Lower lobe of right lung (tissue), 2 donors: Measurements from ENCODE around the gene ASCC2. TPM values are rescaled to one million over a fixed set of nuclear protein-coding genes. Genes with fewer than 3 reads are reported as not detected.
A peak's percentile ranks its signal among the peaks of the same experiment; 100 is the strongest.

Experiments used
- ATAC-seq, 2 donors: fragments of 200-7000 bp; cut with Tn5 transposase; one replicate each; pipeline ENCODE4 v1.9.1; 2020 to 2022; ENCODE audit warnings: mild to moderate bottlenecking in 2 of 2, moderate library complexity in 2 of 2
- DNase-seq: peaks from one replicate; pipeline ENCODE4 v3.0.0-alpha.2; 2020
- H3K27ac ChIP-seq: fragments of 200-600 bp; one replicate; pipeline ENCODE4 v1.8.0; 2022
- H3K27me3 ChIP-seq: fragments of 200-600 bp; one replicate; pipeline ENCODE4 v1.8.0; 2022; ENCODE audit warnings: low read depth
- H3K36me3 ChIP-seq: fragments of 200-600 bp; one replicate; pipeline ENCODE4 v1.8.0; 2022; ENCODE audit warnings: mild to moderate bottlenecking
- H3K4me1 ChIP-seq: fragments of 200-600 bp; one replicate; pipeline ENCODE4 v1.8.0; 2022
- H3K4me3 ChIP-seq: fragments of 200-600 bp; one replicate; pipeline ENCODE4 v1.8.0; 2022; ENCODE audit warnings: mild to moderate bottlenecking
- H3K9me3 ChIP-seq: fragments of 200-600 bp; one replicate; pipeline ENCODE4 v1.8.0; 2022
- intact Hi-C: fragments of 100-400 bp; cut with DNase I; formaldehyde crosslinking; loops from one replicate; pipeline ENCODE4 v1.11.0; 2022
- total RNA-seq: library from RNA; stranded (reverse); fragmentation: NEBNext Ultra II Directional; extraction: Animal tissue kit (Norgen Biotek cat#: 25700); gene quantifications from one replicate; pipeline ENCODE4 v1.2.1, GENCODE V29; 2021
- TF ChIP-seq, protein P1 (sequence below): fragments of 200-600 bp; IDR thresholded peaks from one replicate; pipeline ENCODE4 v1.8.0; 2022; ENCODE audit warnings: antibody characterized with exemption, mild to moderate bottlenecking
- donor health status: DM: no; HTN: yes; CAD: no; lungs with severe emphysema.

ASCC2 gene
- total RNA-seq, 1 donor from 2014 or later: 65.4 TPM

DNA sequence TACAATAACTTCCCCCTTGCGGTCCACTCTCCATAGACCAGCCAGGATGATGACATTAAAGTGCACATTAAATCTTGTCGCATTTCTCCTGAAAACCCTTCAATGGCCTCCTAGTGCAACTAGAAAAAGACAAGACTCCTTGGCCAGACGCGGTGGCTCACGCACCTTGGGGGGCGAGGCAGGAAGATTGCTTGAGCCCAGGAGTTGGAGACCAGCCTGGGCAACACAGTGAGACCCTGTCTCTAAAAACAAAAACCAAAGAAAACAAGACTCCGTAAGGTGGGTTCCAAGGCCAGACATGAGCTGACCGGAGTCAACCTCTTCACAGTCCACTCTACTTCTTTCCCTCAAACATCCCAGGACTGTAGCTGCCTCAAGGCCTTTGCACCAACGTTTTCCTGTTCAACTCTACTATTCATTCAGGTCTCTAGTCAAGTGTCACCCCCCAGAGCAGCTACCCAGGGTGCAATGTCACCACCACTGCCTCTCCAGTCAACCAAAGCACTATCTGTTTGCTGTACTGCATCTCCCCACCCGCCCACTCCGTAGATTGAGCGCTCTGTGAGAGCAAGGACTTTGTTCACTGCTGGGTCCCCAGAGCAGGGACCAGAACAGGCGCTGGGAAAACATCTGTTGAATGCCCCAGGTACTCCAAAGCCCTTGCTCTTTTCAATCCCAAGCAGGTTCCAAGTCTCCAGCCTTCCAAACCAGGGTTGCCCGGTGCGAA lies 72.0 kb downstream of the ASCC2 start:
- intact Hi-C loops: no loop called here
- Histone ChIP-seq H3K4me3 (peak overlapping the region; percentile 98), H3K36me3 (peaks cover 26% of the 10 kb centered on the region), H3K9me3 (no peaks in the 10 kb centered on the region), H3K27me3 (no peaks in the 10 kb centered on the region), H3K4me1 (peaks cover 39% of the 10 kb centered on the region), H3K27ac (peak overlapping the region; percentile 86)
- TF ChIP-seq, protein P1, sequence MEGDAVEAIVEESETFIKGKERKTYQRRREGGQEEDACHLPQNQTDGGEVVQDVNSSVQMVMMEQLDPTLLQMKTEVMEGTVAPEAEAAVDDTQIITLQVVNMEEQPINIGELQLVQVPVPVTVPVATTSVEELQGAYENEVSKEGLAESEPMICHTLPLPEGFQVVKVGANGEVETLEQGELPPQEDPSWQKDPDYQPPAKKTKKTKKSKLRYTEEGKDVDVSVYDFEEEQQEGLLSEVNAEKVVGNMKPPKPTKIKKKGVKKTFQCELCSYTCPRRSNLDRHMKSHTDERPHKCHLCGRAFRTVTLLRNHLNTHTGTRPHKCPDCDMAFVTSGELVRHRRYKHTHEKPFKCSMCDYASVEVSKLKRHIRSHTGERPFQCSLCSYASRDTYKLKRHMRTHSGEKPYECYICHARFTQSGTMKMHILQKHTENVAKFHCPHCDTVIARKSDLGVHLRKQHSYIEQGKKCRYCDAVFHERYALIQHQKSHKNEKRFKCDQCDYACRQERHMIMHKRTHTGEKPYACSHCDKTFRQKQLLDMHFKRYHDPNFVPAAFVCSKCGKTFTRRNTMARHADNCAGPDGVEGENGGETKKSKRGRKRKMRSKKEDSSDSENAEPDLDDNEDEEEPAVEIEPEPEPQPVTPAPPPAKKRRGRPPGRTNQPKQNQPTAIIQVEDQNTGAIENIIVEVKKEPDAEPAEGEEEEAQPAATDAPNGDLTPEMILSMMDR: no peak
- DNase-seq (no peak), ATAC-seq (peak; percentile 9 to 10)

DNA sequence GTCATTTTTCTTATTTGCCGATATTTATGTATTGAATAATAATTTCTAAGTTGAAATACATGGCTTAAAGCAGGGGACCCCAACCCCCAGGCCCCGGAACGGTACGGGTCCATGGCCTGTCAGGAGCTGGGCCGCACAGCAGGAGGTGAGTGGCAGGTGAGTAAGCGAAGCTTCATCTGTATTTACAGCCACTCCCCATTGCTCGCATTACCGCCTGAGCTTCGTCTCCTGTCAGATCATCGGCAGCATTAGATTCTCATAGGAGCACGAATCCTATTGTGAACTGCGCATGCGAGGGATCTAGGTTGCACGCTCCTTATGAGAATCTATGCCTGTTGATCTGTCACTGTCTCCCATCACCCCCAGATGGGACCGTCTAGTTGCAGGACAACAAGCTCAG lies 75.8 kb downstream of the ASCC2 start:
- Histone ChIP-seq H3K4me3 (no peak overlapping the region), H3K4me1 (peaks cover 13% of the 10 kb centered on the region), H3K36me3 (no peaks in the 10 kb centered on the region), H3K27me3 (no peaks in the 10 kb centered on the region), H3K27ac (no peak overlapping the region), H3K9me3 (no peaks in the 10 kb centered on the region)
- ATAC-seq: no peak
- no peak for DNase-seq
- intact Hi-C loops: no loop called here
- TF ChIP-seq, protein P1: no peak

DNA sequence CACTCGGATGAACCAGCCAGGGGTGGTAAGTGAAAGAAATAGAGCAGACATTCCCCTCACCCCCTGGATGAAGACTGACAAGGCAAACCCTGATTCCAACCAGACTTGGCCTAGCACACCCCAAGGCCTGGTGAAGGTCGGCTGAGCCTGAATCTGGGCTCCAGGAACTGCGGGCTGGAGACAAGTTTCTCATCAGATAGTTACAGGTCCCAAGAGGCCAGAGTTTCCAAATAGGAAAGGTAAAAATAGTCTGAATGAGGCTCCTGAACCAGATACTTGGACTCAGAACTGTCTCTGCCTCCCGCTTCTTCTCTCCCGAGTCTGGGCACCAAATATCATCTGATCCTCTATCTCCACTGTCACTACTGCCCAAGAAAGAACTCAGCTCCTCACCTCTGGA lies 79.1 kb downstream of the ASCC2 start:
- Histone ChIP-seq H3K4me1 (no peaks in the 10 kb centered on the region), H3K4me3 (no peak overlapping the region), H3K36me3 (peaks cover 3% of the 10 kb centered on the region), H3K27me3 (no peaks in the 10 kb centered on the region), H3K27ac (no peak overlapping the region), H3K9me3 (no peaks in the 10 kb centered on the region)
- TF ChIP-seq, protein P1: no peak
- intact Hi-C loops: no loop called here
- DNase-seq (no peak), ATAC-seq (no peak)

DNA sequence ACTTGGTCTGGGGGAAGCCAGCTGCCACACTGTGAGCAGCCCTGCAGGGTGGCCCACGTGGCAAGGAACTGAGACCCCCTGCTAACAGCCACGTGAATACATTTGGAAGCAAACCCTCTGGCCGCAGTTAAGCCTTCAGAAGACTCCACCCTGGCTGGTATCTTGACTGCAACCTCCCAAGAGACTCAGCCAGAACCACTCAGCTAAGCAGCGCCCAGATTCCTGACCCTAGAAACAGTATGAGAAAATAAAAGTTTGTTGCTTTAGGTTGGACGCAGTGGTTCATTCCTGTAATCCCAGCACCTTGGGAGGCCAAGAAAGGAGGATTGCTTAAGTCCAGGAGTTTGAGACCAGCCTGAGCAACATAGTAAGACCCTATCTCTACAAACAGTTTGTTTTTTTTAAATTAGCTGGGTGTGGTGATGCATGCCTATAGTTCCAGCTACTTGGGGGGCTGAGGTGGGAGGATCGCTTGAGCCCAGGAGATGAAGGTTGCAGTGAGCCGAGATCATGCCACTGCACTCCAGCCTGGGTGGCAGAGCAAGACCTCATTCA lies 79.9 kb downstream of the ASCC2 start:
- Histone ChIP-seq H3K9me3 (no peaks in the 10 kb centered on the region), H3K36me3 (peaks cover 8% of the 10 kb centered on the region), H3K27me3 (no peaks in the 10 kb centered on the region), H3K4me1 (no peaks in the 10 kb centered on the region), H3K27ac (no peak overlapping the region), H3K4me3 (no peak overlapping the region)
- intact Hi-C loops: no loop called here
- ATAC-seq: no peak
- TF ChIP-seq, protein P1: no peak
- DNase-seq: no peak

DNA sequence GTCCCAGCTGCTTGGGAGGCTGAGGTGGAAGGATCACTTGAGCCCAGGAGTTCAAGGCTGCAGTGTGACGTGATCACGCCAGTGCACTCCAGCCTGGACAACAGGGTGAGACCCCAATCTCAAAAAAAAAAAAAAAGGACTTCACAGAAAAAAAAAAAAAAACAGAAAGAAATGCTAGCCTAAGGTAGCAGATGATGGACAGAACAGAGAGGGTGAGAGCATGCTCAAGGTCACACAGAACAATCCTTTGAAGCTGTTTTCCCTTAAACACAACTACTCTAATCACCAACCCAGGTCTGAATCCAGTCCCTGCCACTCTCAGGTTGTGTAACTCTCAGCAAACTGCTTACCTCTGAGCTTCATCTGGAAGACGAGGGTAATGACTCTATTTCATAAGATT lies 81.0 kb downstream of the ASCC2 start:
- no peaks in the 10 kb centered on the region for H3K27me3 ChIP-seq
- H3K4me1 ChIP-seq: no peaks in the 10 kb centered on the region
- no peak overlapping the region for H3K27ac ChIP-seq
- ATAC-seq: no peak
- H3K36me3 ChIP-seq: peaks cover 8% of the 10 kb centered on the region
- TF ChIP-seq, protein P1: no peak
- no peaks in the 10 kb centered on the region for H3K9me3 ChIP-seq
- no peak for DNase-seq
- intact Hi-C loops: no loop called here
- H3K4me3 ChIP-seq: no peak overlapping the region
